Progenitor cell of endocrine pancreas (in vitro differentiated cells): ENCODE measurements around the gene GRIN3A. TPM values are rescaled to one million over a fixed set of nuclear protein-coding genes. Genes with fewer than 3 reads are reported as not detected.

Experiments used
- DNase-seq: peaks from one replicate; pipeline ENCODE4 v3.0.0; 2021; ENCODE audit warnings: low spot score; ENCODE audit not compliant: unreplicated experiment
- H3K27ac Mint-ChIP-seq: 2 replicates; pipeline ENCODE4 v1.8.0; 2021; ENCODE audit warnings: mild to moderate bottlenecking, moderate library complexity, mixed read lengths
- H3K27me3 Mint-ChIP-seq: 2 replicates; pipeline ENCODE4 v1.8.0; 2021; ENCODE audit warnings: mixed read lengths
- H3K36me3 Mint-ChIP-seq: 2 replicates; pipeline ENCODE4 v1.8.0; 2022; ENCODE audit warnings: mixed read lengths; ENCODE audit not compliant: insufficient read depth
- H3K4me1 Mint-ChIP-seq: 2 replicates; pipeline ENCODE4 v1.8.0; 2021; ENCODE audit warnings: low read depth, mixed read lengths
- H3K4me3 Mint-ChIP-seq: 2 replicates; pipeline ENCODE4 v1.8.0; 2021; ENCODE audit warnings: low read depth, mild to moderate bottlenecking, moderate library complexity, mixed read lengths
- H3K9me3 Mint-ChIP-seq: 2 replicates; pipeline ENCODE4 v1.8.0; 2021; ENCODE audit warnings: low read depth, mixed read lengths
- CTCF ChIP-seq: fragments of 200-600 bp; sonication (generic); IDR thresholded peaks from one replicate; pipeline ENCODE4 v1.5.0; 2021; ENCODE audit warnings: antibody characterized with exemption, mild to moderate bottlenecking; ENCODE audit not compliant: unreplicated experiment
- total RNA-seq: library from RNA; stranded (reverse); gene quantifications from 2 replicates; pipeline ENCODE4 v1.2.1, GENCODE V29; 2021

GRIN3A gene
- total RNA-seq, 1 donor from 2014 or later: 0.48 TPM

GRCh38 chr9:101578378-101578777 lies 160.1 kb downstream of the GRIN3A start:
- no peaks in the 10 kb centered on the region for H3K9me3 Mint-ChIP-seq
- no peaks in the 10 kb centered on the region for H3K27me3 Mint-ChIP-seq
- H3K4me3 Mint-ChIP-seq: no peak overlapping the region
- TF ChIP-seq CTCF: no peak
- no peak overlapping the region for H3K27ac Mint-ChIP-seq
- H3K36me3 Mint-ChIP-seq: no peaks in the 10 kb centered on the region
- H3K4me1 Mint-ChIP-seq: peaks cover 5% of the 10 kb centered on the region
- no peak for DNase-seq

GRCh38 chr9:101574731-101575333 lies 163.6 kb downstream of the GRIN3A start:
- H3K27me3 Mint-ChIP-seq: no peaks in the 10 kb centered on the region
- H3K4me1 Mint-ChIP-seq: peaks cover 14% of the 10 kb centered on the region
- H3K9me3 Mint-ChIP-seq: no peaks in the 10 kb centered on the region

GRCh38 chr9:101572316-101572715 lies 166.1 kb downstream of the GRIN3A start:
- H3K4me3 Mint-ChIP-seq: no peak overlapping the region
- peaks cover 14% of the 10 kb centered on the region for H3K4me1 Mint-ChIP-seq
- DNase-seq: no peak

More at GRCh38 chr9:101574731-101575333, 163.6 kb downstream of the GRIN3A start:
- Mint-ChIP-seq H3K27ac (no peak overlapping the region), H3K36me3 (peaks cover 1% of the 10 kb centered on the region), H3K4me3 (no peak overlapping the region)
- no peak for TF ChIP-seq CTCF
- no peak for DNase-seq

GRCh38 chr9:101571114-101571513 lies 167.3 kb downstream of the GRIN3A start:
- Mint-ChIP-seq H3K27ac (no peak overlapping the region), H3K27me3 (no peaks in the 10 kb centered on the region), H3K36me3 (peaks cover 7% of the 10 kb centered on the region), H3K9me3 (no peaks in the 10 kb centered on the region), H3K4me3 (no peak overlapping the region), H3K4me1 (peaks cover 14% of the 10 kb centered on the region)
- DNase-seq: no peak
- TF ChIP-seq CTCF: no peak

More at GRCh38 chr9:101572316-101572715, 166.1 kb downstream of the GRIN3A start:
- no peak overlapping the region for H3K27ac Mint-ChIP-seq
- no peak for TF ChIP-seq CTCF
- H3K27me3 Mint-ChIP-seq: no peaks in the 10 kb centered on the region
- peaks cover 7% of the 10 kb centered on the region for H3K36me3 Mint-ChIP-seq
- H3K9me3 Mint-ChIP-seq: no peaks in the 10 kb centered on the region

- no peaks in the 10 kb centered on the region for H3K27me3 Mint-ChIP-seq
- no peak overlapping the region for H3K4me3 Mint-ChIP-seq
- no peak for DNase-seq
- peaks cover 14% of the 10 kb centered on the region for H3K36me3 Mint-ChIP-seq
- no peak overlapping the region for H3K27ac Mint-ChIP-seq
- TF ChIP-seq CTCF: no peak
- no peaks in the 10 kb centered on the region for H3K9me3 Mint-ChIP-seq
- peaks cover 9% of the 10 kb centered on the region for H3K4me1 Mint-ChIP-seq
Measured at GRCh38 chr9:101569741-101570501, 168.5 kb downstream of the GRIN3A start.
